ENCODE data around the gene ZNF385D.

GRCh38 chr3:21738283-21738682 is 12.7 kb downstream of the ZNF385D start:
- TF ChIP-seq CTCF (IDR thresholded peaks at IDR 0.05), result no peak
- TF ChIP-seq POLR2A (IDR thresholded peaks at IDR 0.05), result no peak
